Activated CD8-positive, alpha-beta memory T cell treated with anti-CD3 and anti-CD28 coated beads for 36 hours (primary cell): ENCODE results near the gene IFT20. TPM values are rescaled to one million over a fixed set of nuclear protein-coding genes. Genes with fewer than 3 reads are reported as not detected.

Experiments
- CTCF ChIA-PET: fragments of 350-600 bp; sonication (Branson Sonifier 250); formaldehyde crosslinking; loops from one replicate; lab custom pipeline; 2021; ENCODE audit warnings: antibody characterized with exemption; lab: Charles Lee
- POLR2A ChIA-PET: fragments of 350-600 bp; sonication (Branson Sonifier 250); formaldehyde crosslinking; loops from one replicate; lab custom pipeline; 2021; ENCODE audit warnings: antibody characterized with exemption; lab: Charles Lee
- total RNA-seq, 2 experiments: library from RNA; stranded (reverse); gene quantifications; one replicate each; pipeline ENCODE4 v1.2.3, GENCODE V29; 2021

The IFT20 gene
- total RNA-seq, 2 experiments from 2014 or later = 24.0 to 25.6 TPM

DNA sequence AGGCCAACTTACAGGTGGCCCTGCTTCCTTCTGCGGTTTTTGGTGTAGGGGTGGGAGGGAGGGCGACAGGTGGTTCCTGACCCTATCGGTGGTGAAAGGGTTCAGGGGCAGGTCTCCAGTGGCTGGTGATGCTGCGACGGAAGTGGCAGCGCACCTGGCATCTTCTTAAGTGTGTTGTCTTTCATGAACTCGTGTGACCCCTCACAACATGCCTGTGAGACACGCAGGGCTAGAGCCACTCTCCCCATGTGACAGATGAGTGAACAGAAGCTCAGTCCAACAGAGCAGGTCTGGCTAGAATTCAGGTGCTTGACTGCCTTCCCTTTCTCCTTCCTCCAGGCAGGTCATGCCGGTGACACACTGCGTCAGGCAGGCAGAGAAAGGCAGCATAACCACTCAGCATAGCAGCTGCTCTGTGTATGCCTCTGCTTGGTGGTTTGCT lies 8.2 kb upstream of the IFT20 start:
- POLR2A ChIA-PET = no interaction called here
- CTCF ChIA-PET = interaction anchor here (1.8 kb wide), 1 partner anchor 14 kb away, joined by 4 read pairs; the partner anchor contains the start of gene POLDIP2

DNA sequence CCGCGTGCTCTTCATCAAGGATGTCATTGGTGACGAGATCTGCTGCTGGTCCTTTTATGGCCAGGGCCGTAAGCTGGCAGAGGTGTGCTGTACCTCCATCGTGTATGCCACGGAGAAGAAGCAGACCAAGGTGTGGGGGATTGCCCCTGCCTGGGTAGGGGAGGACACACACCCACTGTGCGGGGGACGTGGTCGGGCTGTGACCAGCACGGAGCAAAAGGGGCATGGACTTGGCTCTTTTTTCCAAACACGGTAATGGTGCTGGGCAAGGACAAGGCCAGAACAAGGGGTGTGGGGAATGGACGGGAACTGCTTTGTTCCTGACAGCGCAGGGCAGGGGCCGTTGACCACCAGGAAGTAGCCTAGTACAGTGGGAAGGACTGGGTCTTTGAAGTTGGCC lies 7.0 kb upstream of the IFT20 start:
- CTCF ChIA-PET = no interaction called here
- POLR2A ChIA-PET = no interaction called here

DNA sequence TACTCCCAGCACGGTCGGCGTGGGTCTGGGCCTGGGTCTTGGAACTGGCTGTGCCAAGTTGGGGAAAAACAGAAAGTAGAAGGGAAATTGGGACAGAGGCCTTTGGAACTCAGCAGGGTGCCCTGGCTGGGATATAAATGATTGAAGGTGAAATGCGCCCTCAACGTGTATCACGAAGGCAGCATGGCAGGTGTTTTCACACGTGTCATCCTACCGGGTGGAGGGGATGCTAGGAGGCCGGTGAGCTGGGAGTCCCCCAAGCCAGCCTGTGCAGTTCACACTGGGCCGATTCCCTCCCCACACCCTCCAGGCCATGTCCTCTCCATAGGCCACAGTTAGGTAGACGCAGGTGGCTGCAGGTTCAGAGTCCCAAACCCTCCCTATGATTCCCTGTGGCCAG lies 6.2 kb upstream of the IFT20 start:
- ChIA-PET POLR2A (no interaction called here), CTCF (no interaction called here)

DNA sequence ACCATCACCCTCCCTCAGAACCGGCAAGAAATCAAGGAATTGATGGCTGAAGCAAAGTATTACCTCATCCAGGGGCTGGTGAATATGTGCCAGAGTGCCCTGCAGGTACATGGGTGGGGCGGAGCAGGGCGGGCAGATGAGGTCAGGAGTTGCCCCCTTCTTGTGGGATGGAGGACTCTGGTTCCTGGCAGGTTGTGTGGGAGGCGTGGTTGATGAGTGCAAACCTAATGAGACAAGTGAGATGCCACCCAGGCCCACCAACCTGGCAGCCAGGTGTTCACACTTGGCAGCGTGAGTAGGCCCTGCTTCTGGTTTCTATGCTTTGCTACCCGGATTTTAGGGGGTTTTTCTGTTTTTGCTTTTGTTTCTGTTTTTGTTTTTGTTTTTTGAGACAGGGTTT lies 5.1 kb upstream of the IFT20 start:
- POLR2A ChIA-PET = no interaction called here
- CTCF ChIA-PET = no interaction called here

DNA sequence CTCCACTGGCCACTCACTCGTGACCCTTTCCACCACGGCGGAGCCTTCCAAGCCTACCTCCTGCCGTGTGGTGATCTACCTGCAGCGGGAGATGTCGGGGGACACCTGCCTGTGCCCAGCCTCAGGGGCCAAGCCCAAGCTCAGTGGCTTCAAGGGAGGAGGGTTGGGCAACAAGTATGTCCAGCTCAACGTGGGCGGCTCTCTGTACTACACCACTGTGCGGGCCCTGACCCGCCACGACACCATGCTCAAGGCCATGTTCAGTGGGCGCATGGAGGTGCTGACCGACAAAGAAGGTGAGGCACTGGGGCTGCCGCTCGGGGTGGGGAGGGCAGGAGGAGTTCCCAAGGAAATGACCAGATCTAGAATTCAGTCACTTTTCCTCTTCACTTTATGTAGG lies 4.2 kb upstream of the IFT20 start:
- ChIA-PET POLR2A (interaction anchor here (0.6 kb wide), 2 partner anchors 36 to 128 kb away, joined by 4 to 5 read pairs; no protein-coding TSS in a partner anchor), CTCF (no interaction called here)

DNA sequence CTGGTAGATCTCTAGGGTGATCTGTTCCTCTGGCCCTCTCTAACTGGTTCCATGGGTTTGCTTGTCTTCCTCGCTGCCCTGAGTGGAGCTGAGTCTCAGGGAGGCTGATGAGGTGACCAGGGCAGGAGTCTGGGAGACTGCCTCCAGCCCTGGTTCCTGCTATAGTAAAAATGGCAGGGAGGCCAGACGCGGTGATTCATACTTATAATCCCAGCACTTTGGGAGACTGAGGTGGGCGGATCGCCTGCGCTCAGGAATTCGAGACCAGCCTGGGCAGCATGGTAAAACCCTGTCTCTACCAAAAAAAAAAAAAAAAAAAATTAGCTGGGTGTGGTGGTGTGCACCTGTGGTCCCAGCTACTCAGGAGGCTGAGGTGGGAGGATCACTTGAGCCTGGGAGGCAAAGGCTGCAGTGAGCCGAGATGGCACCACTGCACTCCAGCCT lies 3.5 kb upstream of the IFT20 start:
- ChIA-PET POLR2A (interaction anchor here (0.6 kb wide), 1 partner anchor 128 kb away, joined by 4 read pairs; no protein-coding TSS in a partner anchor), CTCF (interaction anchor here (1.6 kb wide), 1 partner anchor 18 kb away, joined by 5 read pairs; the partner anchor contains the start of gene POLDIP2)

DNA sequence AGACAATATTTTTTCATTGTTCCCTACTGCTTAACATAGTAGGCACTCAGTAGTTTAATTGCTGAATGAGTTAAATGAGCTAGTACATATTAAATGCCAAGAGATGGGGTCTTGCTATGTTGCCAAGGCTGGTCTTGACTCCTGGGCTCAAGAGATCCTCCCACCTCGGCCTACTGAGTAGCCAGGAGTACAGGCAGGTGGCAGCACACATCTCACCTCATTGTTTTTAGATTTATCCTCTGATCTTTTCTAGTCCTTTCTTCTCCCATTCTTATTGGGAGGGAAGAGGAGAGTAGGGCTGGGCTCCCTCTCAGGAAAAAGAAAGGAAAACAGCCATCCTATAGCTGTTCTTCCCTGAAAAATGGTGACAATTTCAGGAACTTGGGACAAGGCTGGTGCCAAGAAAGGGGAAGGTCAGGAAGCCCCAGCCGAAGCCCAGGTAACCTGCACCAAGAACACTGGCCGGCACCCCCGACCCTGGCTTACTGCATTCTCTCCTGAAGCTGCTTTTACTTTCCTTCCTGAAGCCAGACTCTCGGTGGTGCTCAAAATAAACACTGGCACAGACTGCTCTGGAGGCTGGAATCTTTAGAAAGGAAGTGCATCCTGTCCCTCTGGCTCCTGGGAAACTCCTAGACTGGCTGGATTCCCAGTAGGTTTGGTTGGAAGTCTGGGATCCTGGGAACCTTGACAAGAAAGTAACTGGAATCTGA lies 2.9 kb upstream of the IFT20 start:
- CTCF ChIA-PET = interaction anchor here (1.6 kb wide), 1 partner anchor 19 kb away, joined by 5 read pairs; the partner anchor contains the start of gene POLDIP2
- POLR2A ChIA-PET = no interaction called here

DNA sequence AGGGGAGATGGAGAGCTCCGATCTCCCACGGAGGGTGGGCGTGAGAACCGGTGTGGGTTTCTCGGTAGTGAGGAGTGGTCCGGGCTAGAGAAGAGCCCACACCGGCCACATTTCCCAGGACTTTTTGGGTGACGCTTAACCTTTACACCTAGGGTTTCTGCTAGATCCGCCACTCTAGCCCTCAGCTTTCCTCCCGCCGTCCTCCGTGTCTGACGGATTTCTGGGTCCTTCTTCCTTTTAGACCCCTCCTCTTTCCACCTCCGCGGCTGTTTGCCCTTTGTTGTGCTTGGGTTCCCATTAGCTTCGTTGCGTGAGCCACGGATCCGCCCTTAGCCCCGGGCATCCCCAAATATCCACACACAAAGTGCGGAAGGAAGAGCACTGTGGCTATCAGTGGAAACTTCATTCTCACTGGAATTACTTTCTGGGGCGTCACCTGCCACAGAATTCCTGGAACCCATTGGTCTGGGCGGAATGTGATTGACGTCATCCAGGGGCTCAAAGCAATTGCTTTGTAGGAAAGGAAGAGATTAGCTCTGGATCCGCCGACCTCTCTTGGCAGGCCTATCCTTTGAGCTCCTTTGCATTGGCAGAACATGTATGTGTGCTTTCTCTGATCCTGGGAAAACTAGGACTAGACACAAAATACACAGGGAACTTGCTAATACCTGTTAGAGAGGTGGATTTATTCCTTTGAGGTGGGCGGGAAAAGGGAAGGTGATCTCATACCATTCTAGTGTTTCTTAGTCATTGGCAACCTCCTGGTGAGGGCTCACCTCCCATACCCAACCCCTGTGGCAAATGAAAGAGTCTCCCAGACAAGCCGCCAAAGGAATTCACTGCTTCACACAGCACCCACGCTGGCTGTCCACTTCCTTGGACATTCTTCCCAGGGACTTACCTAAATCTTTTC lies 943 bp upstream of the IFT20 start:
- ChIA-PET CTCF (interaction anchor here (0.7 to 2.2 kb wide), 8 partner anchors 10 to 85 kb away, joined by 3 to 19 read pairs (median 4); partner anchors contain the start of gene TMEM97), POLR2A (interaction anchor here (0.6 to 2.9 kb wide), 10 partner anchors 11 to 311 kb away, joined by 3 to 34 read pairs (median 3); partner anchors contain the start of genes PIGS, POLDIP2 and TMEM97)

DNA sequence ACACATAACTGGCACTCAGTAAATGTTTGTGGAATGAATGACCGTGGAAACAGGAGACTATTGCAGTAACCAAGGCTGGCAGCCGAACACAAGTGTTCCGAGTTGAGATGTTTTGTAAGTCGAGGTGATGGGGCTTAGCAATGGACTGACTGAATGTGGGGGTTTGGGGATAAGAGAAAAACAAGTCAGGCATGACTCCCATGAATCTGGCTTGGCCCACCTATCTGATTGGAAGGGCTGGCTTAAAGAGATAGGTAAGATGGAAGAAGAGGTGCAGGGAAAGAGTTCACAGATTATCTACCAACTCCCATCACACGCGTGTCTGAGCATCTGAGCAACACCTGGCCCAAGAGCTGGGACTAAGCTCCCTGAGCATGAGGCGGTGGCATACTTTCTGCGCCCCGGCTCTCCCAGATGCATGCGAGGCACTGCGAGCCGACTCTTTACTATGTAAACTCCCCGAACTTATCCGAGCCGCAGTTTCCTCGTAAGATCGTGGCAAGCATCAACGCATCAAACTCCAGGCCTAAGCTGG lies 539 bp downstream of the IFT20 start:
- CTCF ChIA-PET = interaction anchor here (1.0 to 2.2 kb wide), 4 partner anchors 9 to 83 kb away, joined by 3 to 19 read pairs (median 4); partner anchors contain the start of gene TMEM97
- POLR2A ChIA-PET = interaction anchor here (0.9 to 2.9 kb wide), 4 partner anchors 12 to 50 kb away, joined by 3 to 34 read pairs (median 6); partner anchors contain the start of genes POLDIP2 and TMEM97

DNA sequence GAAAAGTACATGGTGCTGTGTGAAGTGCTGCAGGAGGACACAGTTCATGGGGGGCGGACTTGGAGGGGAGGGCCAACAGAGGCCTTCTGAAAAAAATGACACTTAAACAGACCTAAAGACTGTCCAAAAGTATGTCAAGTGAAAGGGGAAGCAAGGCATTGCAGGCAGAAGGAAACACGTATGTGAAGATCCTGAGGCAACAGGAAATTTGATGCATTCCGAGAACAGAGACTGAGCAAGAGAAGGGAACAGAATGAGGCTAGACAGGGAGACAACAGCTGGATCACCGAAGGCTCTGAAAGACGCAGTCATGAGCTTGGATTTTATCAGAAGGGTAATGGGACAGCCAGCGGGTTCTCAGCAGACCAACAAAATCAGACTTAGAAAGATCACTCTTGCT lies 1.1 kb downstream of the IFT20 start:
- ChIA-PET CTCF (interaction anchor here (2.2 kb wide), 1 partner anchor 16 kb away, joined by 19 read pairs; the partner anchor contains the start of gene TMEM97), POLR2A (interaction anchor here (2.9 kb wide), 1 partner anchor 23 kb away, joined by 34 read pairs; the partner anchor contains the start of gene POLDIP2)

DNA sequence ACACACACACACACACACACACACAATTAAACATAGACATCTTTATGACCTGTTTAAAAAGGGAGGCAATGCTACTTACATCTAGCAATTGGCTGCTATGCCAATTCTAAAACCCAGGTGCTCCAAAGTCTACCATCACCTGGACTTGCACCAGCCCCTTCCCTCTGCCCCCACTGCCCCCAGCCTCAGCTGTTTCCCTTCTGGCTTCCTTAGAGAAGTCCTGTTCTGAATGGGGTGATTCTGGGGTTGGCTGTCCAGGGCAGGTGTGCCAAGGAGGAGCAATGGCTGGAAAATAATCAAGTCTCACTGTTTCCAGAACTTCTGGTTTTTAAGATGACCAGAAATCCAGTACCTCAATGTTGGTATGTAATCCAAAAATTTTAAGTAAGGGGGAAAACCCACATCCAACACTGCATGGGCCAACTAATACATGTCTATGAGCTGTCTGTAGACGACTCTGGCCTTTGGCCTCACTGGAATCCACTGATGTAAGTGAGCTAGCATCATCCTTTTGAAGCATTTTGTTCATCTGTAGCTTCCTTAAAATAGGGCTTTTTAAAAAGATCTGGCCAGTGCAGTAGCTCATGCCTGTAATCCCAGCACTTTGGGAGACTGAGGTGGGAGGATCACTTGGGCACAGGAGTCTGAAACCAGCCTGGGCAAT lies 2.1 kb downstream of the IFT20 start:
- POLR2A ChIA-PET = interaction anchor here (0.5 kb wide), 1 partner anchor 19 kb away, joined by 4 read pairs; no protein-coding TSS in a partner anchor
- CTCF ChIA-PET = no interaction called here

DNA sequence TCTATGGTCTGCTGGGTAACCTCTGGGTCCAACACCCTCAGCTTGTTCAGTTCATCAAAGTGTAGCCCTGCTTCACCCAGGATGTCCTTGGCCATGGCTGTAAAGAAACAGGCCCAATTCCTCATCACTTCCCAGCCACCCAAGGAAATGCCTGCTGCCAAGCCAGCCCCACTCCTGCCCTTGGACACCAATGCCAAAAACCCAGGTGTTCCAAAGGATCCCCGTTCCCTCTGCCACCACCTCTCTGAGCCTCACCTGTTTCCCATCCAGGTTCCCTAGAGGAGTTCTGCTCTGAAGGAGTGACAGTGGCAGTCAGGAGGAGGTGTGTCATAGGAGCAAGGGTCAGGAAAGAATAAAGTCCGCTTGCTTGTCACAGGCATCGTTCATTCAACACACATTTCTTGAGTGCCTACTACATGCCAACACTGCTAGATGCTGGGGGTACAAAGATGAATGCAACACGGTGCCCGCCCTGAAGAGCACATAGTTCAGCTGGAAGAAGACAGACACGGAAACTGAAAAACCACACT lies 3.3 kb downstream of the IFT20 start:
- POLR2A ChIA-PET = no interaction called here
- CTCF ChIA-PET = no interaction called here

DNA sequence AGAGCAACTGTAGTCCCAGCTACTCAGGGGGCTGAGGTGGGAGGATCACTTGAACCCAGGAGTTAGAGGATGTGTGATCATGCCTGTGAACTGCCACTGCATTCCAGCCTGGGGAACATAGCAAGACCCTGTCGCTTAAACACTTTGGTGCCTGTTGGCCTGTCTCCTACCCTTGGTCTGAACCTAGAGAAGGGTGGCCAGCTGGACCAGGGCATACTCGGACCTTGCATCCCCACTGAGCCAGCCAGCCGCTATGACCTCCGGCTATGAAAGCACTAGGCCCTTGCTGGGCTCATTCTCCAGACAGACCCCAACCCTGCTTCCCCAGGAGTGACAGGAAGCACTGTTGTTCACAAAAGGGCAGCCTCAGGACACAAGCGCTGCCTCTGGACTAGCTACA lies 4.6 kb downstream of the IFT20 start:
- ChIA-PET CTCF (no interaction called here), POLR2A (interaction anchor here (0.8 kb wide), 1 partner anchor 37 kb away, joined by 5 read pairs; no protein-coding TSS in a partner anchor)

DNA sequence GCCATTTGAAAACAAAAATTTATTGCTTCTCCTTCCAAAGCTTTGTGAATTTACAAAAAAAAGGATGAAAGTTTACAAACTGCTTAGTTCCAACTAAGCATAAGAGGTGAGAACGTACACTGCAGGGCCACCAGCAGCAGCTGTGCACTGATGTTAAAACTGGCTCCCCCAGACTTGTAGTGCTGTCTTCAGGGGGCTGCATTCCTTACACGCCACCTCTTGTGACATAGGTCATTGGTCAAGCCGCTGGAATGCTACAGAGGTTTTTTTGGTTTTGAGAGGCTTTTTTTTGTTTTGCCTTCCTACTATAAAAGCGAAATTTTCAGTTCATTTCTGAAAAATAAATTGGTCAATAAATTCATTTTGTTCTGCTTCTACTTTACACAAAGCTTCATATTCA lies 6.9 kb downstream of the IFT20 start:
- ChIA-PET CTCF (no interaction called here), POLR2A (interaction anchor here (0.7 kb wide), 1 partner anchor 10 kb away, joined by 3 read pairs; no protein-coding TSS in a partner anchor)

DNA sequence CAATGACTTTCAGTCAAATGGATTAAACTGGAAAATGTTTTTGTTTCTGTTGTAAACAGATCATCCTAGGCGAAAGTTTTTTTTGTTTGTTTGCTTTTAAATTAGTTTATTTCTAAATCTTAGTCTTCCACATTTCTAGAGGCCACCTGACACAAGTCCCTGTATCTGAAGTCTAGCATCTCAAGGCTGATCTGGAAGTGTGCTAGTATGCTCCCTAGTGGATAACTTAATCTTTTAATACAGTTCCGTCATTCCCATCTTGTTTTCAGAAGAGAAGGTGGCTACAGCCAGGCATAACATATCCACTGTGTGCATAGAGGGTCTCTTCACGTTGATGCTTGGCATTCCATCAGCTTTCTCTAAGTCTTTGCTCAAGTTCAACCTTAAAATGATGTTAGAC lies 7.6 kb downstream of the IFT20 start:
- CTCF ChIA-PET = no interaction called here
- POLR2A ChIA-PET = no interaction called here

DNA sequence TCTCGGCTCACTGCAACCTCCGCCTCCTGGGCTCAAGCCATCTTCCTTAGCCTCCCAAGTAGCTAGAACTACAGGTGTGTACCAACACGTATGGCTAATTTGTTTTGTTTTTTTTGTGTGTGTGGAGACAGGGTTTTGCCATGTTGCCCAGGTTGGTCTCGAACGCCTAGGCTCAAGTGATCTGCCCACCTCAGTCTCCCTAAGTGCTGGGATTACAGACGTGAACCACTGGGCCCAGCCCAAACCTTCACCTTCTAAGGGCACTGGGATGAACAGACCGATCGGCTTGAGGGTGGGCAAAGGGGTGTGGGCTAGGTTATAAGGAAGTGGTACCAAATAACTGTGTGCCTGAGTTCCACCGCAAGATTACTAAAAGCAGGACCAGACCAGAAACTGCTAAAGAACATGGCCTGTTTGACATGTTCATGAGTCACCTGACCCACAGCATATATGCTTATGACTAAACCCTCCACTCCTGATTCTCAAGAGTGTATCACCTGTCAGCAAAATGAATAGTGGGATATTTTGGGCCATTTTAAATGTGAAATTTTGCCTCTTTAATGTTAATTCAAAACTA lies 8.2 kb downstream of the IFT20 start:
- ChIA-PET POLR2A (interaction anchor here (0.7 kb wide), 1 partner anchor 483 kb away, joined by 3 read pairs; no protein-coding TSS in a partner anchor), CTCF (interaction anchor here (1.5 kb wide), 1 partner anchor 31 kb away, joined by 3 read pairs; no protein-coding TSS in a partner anchor)

DNA sequence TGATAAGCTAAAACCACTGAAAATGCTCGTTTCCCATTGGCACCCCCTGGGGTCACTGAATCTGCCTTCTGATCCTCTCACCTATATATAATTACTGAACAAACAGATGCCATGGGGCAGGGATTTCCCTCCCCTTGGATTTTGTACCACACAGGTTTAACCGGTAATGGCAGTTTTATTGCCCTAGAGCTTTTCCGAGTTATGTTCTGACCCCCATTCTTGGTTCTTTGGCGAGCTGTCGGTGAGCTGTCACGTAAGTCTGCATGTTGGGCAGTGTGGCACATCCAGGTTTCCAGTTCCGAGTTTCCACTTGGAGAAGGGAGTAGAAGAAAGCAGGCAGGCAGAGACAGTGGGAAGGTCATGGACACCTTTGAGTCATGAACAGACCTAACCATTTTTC lies 9.2 kb downstream of the IFT20 start:
- ChIA-PET CTCF (interaction anchor here (1.1 to 1.5 kb wide), 2 partner anchors 9 to 30 kb away, joined by 3 to 4 read pairs; partner anchors contain the start of genes IFT20 and TNFAIP1), POLR2A (no interaction called here)
